GM20000 (cell line): Measurements from ENCODE around the gene TADA2B.
A peak's percentile ranks its signal among the peaks of the same experiment; 100 is the strongest.

Experiments
- DNase-seq: peaks from one replicate; pipeline ENCODE4 v3.0.0; 2012; ENCODE audit warnings: low spot score
- TF ChIP-seq, protein P1 (sequence below): IDR thresholded peaks from 2 replicates; pipeline ENCODE4 v1.5.1; 2012; ENCODE audit warnings: mild to moderate bottlenecking, control low read depth; ENCODE audit errors: extremely low read depth, missing control alignments

The TADA2B gene

DNA sequence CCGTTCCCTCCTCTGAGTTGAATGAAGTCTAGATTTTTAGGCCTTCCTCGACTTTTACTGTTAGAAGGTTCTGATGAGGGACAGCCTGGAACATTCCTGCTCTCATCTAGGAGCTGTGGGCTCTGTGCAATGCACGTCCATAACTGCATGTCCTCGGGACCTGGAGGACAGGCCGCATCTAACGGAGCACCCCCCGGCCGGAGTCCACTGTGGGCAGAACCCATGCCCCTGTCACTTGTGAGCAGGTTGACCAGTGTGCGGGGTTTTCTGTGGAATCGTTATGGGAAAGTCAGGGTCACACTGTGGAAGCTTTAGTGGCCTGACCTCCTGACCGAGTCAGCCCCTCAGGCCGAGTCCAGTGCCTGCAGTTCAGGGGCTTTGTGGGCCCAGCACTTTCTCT, 19.3 kb upstream of the TADA2B start:
- no peak for DNase-seq
- TF ChIP-seq, protein P1, sequence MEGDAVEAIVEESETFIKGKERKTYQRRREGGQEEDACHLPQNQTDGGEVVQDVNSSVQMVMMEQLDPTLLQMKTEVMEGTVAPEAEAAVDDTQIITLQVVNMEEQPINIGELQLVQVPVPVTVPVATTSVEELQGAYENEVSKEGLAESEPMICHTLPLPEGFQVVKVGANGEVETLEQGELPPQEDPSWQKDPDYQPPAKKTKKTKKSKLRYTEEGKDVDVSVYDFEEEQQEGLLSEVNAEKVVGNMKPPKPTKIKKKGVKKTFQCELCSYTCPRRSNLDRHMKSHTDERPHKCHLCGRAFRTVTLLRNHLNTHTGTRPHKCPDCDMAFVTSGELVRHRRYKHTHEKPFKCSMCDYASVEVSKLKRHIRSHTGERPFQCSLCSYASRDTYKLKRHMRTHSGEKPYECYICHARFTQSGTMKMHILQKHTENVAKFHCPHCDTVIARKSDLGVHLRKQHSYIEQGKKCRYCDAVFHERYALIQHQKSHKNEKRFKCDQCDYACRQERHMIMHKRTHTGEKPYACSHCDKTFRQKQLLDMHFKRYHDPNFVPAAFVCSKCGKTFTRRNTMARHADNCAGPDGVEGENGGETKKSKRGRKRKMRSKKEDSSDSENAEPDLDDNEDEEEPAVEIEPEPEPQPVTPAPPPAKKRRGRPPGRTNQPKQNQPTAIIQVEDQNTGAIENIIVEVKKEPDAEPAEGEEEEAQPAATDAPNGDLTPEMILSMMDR: no peak

DNA sequence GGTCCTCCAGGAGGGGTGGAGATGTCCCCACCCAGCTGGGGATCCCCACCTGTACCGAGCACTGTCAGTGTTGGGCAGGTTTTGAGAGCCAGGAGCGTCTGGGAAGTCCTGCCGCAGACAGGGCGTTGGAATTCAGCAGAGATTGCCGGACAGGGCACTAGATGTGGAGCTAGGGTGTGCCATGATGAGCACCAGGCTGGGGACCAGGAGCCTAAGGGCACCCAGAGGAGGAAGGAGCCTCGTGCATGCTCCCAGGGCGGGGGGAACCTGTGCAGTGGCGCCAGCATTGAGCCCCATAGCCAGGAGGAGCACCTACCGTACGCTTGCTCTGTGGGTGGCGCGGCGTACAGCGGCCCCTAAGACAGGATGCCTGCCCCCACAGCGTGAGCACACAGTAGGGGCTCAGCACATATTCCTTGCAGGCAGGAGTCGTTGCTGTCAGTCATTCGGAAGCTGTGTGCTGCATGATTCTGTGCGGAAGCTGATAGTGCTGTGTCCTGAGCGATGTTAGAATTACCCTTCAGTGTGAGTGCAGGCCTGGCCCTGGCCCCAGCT, 18.8 kb upstream of the TADA2B start:
- DNase-seq: peak; percentile 53
- TF ChIP-seq, protein P1: no peak

DNA sequence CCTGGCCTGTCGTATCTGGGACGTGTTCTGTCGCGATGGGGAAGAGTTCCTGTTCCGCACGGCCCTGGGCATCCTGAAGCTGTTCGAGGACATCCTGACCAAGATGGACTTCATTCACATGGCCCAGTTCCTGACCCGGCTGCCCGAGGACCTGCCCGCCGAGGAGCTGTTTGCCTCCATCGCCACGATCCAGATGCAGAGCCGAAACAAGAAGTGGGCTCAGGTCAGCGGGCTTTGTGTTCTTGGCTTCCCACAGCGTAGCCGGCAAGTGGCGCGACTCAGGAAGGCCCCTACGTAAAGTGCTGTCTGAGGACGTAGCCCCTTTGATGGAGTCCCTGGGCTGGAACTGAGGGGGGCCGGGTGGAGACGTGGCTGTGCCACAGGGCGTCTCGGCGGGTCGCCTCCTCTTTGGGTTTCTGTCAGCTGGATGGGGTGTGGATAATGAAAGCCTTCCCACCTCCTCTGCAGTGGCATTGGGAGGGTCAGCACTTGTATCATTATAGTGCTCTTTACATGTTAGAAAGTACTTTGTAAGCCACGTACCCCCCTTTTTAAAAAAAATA, 18.1 kb upstream of the TADA2B start:
- TF ChIP-seq, protein P1: no peak
- DNase-seq: no peak

DNA sequence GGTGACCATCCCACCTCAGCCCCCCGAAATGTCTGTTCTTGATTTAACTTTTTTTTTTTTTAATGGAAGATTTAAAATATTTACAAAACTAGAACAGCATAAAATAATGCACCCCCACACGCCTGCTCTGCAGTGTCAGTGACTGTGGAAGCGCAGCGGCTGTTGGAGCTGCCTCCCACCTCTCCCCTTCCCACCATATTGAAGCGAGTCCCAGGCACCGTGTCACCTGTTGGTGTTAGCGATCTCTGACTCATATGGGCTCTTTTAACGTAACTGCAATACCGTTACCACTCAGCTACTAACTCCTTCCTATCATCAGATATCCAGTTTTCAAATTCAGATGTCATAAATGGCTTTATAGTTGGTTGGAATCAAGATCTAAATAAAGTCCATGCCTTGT, 17.1 kb upstream of the TADA2B start:
- TF ChIP-seq, protein P1: no peak
- no peak for DNase-seq

DNA sequence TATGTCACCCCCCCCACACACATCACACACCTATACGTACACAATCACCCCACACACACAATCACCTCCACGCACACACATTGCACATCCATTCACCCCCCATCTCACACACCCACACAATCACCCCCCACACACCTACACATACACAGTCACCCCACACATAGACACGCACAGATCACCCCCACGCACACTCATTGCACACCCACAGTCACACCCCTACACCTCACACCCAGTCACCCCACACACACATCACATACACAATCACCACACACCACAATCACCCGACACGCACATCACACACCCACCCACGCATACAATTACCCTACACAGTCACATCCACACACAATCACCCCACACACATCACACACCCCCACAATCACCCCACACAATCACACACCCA, 15.9 kb upstream of the TADA2B start:
- TF ChIP-seq, protein P1: no peak
- no peak for DNase-seq

DNA sequence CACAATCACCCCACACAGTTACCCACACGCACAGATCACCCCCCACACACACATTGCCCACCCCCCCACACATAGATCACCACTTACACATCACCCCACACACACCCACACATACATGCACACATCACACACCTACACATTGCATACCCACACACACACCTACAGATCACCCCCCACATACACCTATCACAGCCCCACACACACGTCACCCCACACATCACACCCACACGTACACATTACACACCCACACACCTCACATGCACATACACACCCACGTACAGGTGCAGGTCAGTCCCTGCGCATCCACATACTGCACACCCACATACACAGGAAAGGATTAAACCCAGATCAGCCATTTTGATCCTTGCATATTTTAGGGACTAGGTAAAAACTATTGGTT, 15.3 kb upstream of the TADA2B start:
- TF ChIP-seq, protein P1: no peak
- DNase-seq: no peak

DNA sequence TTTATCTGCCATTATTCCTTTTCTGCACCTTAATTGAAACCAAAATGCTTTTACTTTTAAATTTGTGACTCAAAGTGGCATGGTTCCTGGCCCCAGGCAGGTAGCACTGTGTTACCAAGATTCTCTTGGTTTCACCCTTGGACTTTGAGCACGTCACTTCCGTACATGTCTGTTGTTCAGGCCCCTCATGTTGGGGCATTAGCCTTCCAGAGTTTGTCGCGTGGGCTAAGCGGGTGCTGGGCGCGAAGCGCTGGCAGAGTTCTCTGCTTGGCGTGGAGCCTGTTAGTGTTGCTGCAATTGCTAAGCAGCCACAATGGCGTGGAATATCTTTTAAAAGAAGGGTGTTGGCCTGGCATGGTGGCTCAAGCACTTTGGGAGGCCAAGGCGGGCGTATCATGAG, 14.0 kb upstream of the TADA2B start:
- no peak for DNase-seq
- TF ChIP-seq, protein P1: no peak
